OCI-LY3 (cell line): ENCODE measurements around the gene ACSL6.

Experiments
- H2AFZ ChIP-seq: fragments of 200-600, 300-600 bp; shearing (Covaris generic); 2 replicates; pipeline ENCODE4 v1.6.0; 2014; ENCODE audit warnings: antibody characterized with exemption, low read depth, low read length
- H3K27ac ChIP-seq: fragments of 200-600, 300-600 bp; sonication (generic); 2 replicates; pipeline ENCODE4 v1.5.1; 2014; ENCODE audit warnings: mild to moderate bottlenecking, low read length, moderate library complexity, mixed read lengths
- H3K27me3 ChIP-seq: fragments of 200-600, 300-600 bp; sonication (generic); 2 replicates; pipeline ENCODE4 v1.6.1; 2014; ENCODE audit warnings: low read depth, low read length, mixed read lengths
- H3K36me3 ChIP-seq: fragments of 200-600, 300-600 bp; sonication (generic); replicated peaks from 2 replicates; pipeline ENCODE3; 2014; ENCODE audit warnings: low read depth, low read length, mixed read lengths
- H3K4me1 ChIP-seq: fragments of 300-600, 200-600 bp; sonication (generic); 2 replicates; pipeline ENCODE4 v1.6.1; 2014; ENCODE audit warnings: low read length, mixed read lengths
- H3K4me2 ChIP-seq: fragments of 200-600, 300-600 bp; sonication (generic); 2 replicates; pipeline ENCODE4 v1.6.1; 2014; ENCODE audit warnings: low read length, mixed read lengths
- H3K4me3 ChIP-seq: fragments of 300-600, 200-600 bp; sonication (generic); 2 replicates; pipeline ENCODE4 v1.5.1; 2014; ENCODE audit warnings: antibody characterized with exemption, mild to moderate bottlenecking, low read length, moderate library complexity
- H3K79me2 ChIP-seq: fragments of 300-600, 200-600 bp; shearing (Covaris generic); 2 replicates; pipeline ENCODE4 v1.6.1; 2014; ENCODE audit warnings: mild to moderate bottlenecking, low read length, mixed read lengths
- H3K9ac ChIP-seq: fragments of 300-600, 200-600 bp; shearing (Covaris generic); 2 replicates; pipeline ENCODE4 v1.6.0; 2014; ENCODE audit warnings: mild to moderate bottlenecking, low read length, moderate library complexity
- H3K9me3 ChIP-seq: fragments of 200-600, 300-600 bp; shearing (Covaris generic); 2 replicates; pipeline ENCODE4 v1.6.1; 2014; ENCODE audit warnings: low read length, mixed read lengths; ENCODE audit not compliant: insufficient read depth
- H4K20me1 ChIP-seq: fragments of 200-600, 300-600 bp; sonication (generic); 2 replicates; pipeline ENCODE4 v1.6.1; 2016; ENCODE audit warnings: low read length, mixed read lengths; ENCODE audit not compliant: insufficient read depth
- CTCF ChIP-seq: fragments of 200-600, 300-600 bp; sonication (generic); IDR thresholded peaks from 2 replicates; pipeline ENCODE4 v1.5.1; 2014; ENCODE audit warnings: antibody characterized with exemption, low read length, low read depth
- EZH2phosphoT487 ChIP-seq: fragments of 200-600 bp; shearing (Covaris generic); IDR thresholded peaks from 2 replicates; pipeline ENCODE4 v1.6.1; 2018; ENCODE audit warnings: antibody characterized with exemption, mixed run types, low read depth

The ACSL6 gene

GRCh38 chr5:132026516-132027008, 15.1 kb upstream of the ACSL6 start:
- TF ChIP-seq CTCF = no peak
- TF ChIP-seq EZH2phosphoT487 = no peak
- Histone ChIP-seq H3K27ac (no peak overlapping the region), H3K9ac (no peak overlapping the region), H3K36me3 (no peaks in the 10 kb centered on the region), H3K4me2 (no peak overlapping the region), H3K4me3 (no peak overlapping the region), H3K4me1 (no peaks in the 10 kb centered on the region), H3K9me3 (no peaks in the 10 kb centered on the region), H3K27me3 (peaks cover 44% of the 10 kb centered on the region), H2AFZ (no peak overlapping the region), H3K79me2 (no peaks in the 10 kb centered on the region), H4K20me1 (no peaks in the 10 kb centered on the region)

GRCh38 chr5:132025403-132025971, 14.0 kb upstream of the ACSL6 start:
- Histone ChIP-seq H3K36me3 (no peaks in the 10 kb centered on the region), H3K4me3 (no peak overlapping the region), H3K79me2 (no peaks in the 10 kb centered on the region), H3K27me3 (peaks cover 51% of the 10 kb centered on the region), H3K9me3 (no peaks in the 10 kb centered on the region), H3K9ac (no peak overlapping the region), H3K27ac (no peak overlapping the region), H2AFZ (no peak overlapping the region), H3K4me1 (peaks cover 9% of the 10 kb centered on the region), H3K4me2 (no peak overlapping the region), H4K20me1 (no peaks in the 10 kb centered on the region)
- TF ChIP-seq CTCF (no peak), EZH2phosphoT487 (no peak)

- H3K4me1 ChIP-seq = peaks cover 15% of the 10 kb centered on the region
- H3K4me2 ChIP-seq = no peak overlapping the region
- H4K20me1 ChIP-seq = no peaks in the 10 kb centered on the region
- H3K9me3 ChIP-seq = no peaks in the 10 kb centered on the region
- no peaks in the 10 kb centered on the region for H3K79me2 ChIP-seq
- H3K27ac ChIP-seq = no peak overlapping the region
- TF ChIP-seq CTCF (no peak), EZH2phosphoT487 (no peak)
- no peak overlapping the region for H3K4me3 ChIP-seq
- peaks cover 51% of the 10 kb centered on the region for H3K27me3 ChIP-seq
- no peak overlapping the region for H2AFZ ChIP-seq
- H3K36me3 ChIP-seq = no peaks in the 10 kb centered on the region
- H3K9ac ChIP-seq = no peak overlapping the region
Observed at GRCh38 chr5:132024789-132025402, 13.4 kb upstream of the ACSL6 start.

- H3K79me2 ChIP-seq = no peaks in the 10 kb centered on the region
Observed at GRCh38 chr5:132024117-132024435, 12.6 kb upstream of the ACSL6 start.

More at GRCh38 chr5:132024117-132024435, 12.6 kb upstream of the ACSL6 start:
- Histone ChIP-seq H2AFZ (no peak overlapping the region), H3K4me2 (no peak overlapping the region), H3K9ac (no peak overlapping the region), H3K9me3 (no peaks in the 10 kb centered on the region), H3K4me1 (peaks cover 23% of the 10 kb centered on the region), H3K4me3 (no peak overlapping the region), H3K36me3 (no peaks in the 10 kb centered on the region), H4K20me1 (peaks cover 5% of the 10 kb centered on the region; the same call in 1 of the 2 replicates), H3K27me3 (peaks cover 53% of the 10 kb centered on the region), H3K27ac (no peak overlapping the region)
- TF ChIP-seq EZH2phosphoT487 (no peak), CTCF (no peak)
